ENCODE measurements around the gene CNTD1.
A peak's percentile ranks its signal among the peaks of the same experiment; 100 is the strongest.
"Not testable (repeated sequence)": the region's sequence is repeated elsewhere in the genome, so short reads cannot be mapped to it uniquely, and the experiment has no call there.

The CNTD1 gene

DNA sequence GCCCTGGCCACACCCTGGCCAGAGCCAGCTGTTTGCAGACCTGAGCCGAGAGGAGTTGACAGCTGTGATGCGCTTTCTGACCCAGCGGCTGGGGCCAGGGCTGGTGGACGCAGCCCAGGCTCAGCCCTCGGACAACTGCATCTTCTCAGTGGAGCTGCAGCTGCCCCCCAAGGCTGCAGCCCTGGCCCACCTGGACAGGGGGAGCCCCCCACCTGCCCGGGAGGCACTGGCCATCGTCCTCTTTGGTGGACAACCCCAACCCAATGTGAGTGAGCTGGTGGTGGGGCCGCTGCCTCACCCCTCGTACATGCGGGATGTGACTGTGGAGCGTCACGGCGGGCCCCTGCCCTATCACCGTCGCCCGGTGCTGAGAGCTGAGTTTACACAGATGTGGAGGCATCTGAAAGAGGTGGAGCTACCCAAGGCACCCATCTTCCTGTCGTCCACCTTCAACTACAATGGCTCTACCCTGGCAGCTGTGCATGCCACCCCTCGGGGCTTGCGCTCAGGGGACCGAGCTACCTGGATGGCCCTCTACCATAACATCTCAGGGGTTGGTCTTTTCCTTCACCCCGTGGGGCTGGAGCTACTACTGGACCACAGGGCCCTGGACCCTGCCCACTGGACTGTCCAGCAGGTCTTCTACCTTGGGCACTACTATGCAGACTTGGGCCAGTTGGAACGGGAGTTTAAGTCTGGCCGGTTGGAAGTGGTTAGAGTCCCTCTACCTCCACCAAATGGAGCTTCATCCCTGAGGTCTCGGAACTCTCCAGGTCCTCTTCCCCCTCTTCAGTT, 46.3 kb downstream of the CNTD1 start:
- no peak for DNase-seq (ENCODE audit: low read depth)

- DNase-seq (ENCODE audit: low read depth), result no peak
Measured at GRCh38 chr17:42845556-42845917, 46.9 kb downstream of the CNTD1 start.

- peak; percentile 34 for DNase-seq (ENCODE audit: low read depth)
Measured at GRCh38 chr17:42845918-42846593, 47.4 kb downstream of the CNTD1 start.

GRCh38 chr17:42846594-42847280, 48.1 kb downstream of the CNTD1 start:
- DNase-seq (ENCODE audit: low read depth), result peak; percentile 77

DNA sequence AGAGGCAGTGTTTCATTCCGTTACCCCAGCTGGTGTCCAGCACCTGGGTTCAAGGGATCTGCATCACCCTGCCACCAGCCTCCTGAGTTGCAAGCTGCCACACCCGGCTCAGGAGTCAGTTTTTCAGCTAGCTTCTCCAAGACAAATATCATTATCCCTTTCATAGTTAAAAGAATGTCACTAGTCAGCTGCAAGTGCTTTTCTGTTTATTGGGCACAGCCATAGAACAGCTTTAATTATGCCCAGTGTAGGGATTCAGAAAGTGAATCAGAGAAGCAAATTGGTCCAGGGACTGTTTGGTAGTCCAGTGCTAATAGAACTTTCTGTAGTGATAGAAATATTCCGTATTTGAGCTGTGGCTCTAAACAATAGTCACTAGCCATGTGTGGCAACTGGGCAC, 49.4 kb downstream of the CNTD1 start:
- no peak for DNase-seq (ENCODE audit: low read depth)

GRCh38 chr17:42849031-42849430, 50.4 kb downstream of the CNTD1 start:
- DNase-seq (ENCODE audit: low read depth), result no peak

- no peak for DNase-seq (ENCODE audit: low read depth)
Measured at GRCh38 chr17:42849451-42850181, 51.0 kb downstream of the CNTD1 start.

GRCh38 chr17:42850954-42851353, 52.3 kb downstream of the CNTD1 start, which contains the start of gene AOC3:
Gene AOC3, plus strand, starts transcription at chr17:42851199. Its CDS starts 145 bp downstream, at chr17:42851344.
- DNase-seq (ENCODE audit: low read depth), result no peak

- not testable (repeated sequence) for DNase-seq (ENCODE audit: low read depth)
Measured at GRCh38 chr17:42851371-42852240, 52.9 kb downstream of the CNTD1 start.

GRCh38 chr17:42852351-42852750, 53.7 kb downstream of the CNTD1 start:
- no peak for DNase-seq (ENCODE audit: low read depth)

DNA sequence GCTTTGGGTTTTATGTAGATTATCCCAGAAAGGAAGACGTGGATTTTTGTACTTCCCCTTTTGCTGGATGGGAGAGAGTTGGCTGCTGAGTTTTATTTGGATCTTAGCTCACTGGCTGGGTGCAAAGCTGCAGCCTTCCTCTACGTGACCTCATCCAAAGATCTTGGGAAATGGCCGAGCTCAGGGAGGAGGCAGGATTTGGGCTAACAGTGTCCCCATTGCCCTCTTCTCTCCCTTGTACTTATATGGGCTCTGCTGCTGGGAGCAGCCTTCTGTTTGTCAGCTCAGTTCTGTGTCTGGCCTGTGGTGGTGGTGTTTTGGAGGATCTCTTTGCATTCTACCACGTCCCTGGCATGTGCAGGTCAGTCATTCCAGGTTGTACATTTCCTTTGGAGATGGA, 54.3 kb downstream of the CNTD1 start:
- no peak for DNase-seq (ENCODE audit: low read depth)

DNA sequence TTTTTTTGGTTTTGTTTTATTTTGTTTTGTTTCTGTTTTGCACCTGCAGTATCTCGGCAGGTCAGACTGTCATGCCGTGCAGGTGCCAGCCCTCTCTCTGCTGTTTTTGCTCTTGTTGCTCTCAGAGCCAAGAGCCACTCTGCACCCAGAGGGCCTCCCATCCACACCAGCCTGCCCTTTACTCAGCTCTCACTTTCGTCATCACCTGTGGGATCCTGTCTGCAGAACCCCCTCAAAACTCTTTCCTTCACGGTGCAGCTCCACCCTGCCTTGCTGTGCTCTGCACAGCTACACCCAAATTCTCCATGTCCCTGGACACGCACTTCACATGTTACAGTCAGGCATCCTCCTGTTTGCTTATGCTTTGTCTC, 54.9 kb downstream of the CNTD1 start:
- DNase-seq (ENCODE audit: low read depth), result no peak

- no peak for DNase-seq (ENCODE audit: low read depth)
Measured at GRCh38 chr17:42853968-42854790, 55.5 kb downstream of the CNTD1 start.

GRCh38 chr17:42855048-42855596, 56.5 kb downstream of the CNTD1 start:
- DNase-seq (ENCODE audit: low read depth), result no peak

GRCh38 chr17:42856093-42856492, 57.4 kb downstream of the CNTD1 start:
- not testable (repeated sequence) for DNase-seq (ENCODE audit: low read depth)

DNA sequence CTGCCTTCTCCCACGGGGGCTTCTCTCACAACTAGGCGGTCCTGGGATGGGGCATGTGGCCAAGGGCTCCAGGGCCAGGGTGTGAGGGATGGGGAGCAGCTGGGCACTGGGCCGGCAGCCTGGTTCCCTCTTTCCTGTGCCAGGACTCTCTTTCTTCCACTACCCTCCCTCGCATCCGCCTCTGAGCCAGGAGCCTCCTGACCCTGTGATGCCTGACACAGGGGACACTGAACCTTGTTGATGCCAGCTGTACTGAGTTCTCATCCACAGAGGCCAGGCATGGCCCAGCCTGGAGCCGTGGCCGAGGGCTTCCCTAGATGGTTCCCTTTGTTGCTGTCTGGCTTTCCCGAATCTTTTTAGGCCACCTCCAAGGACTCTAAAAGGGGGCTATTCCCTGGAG, 57.9 kb downstream of the CNTD1 start:
- DNase-seq (ENCODE audit: low read depth), result not testable (repeated sequence)

GRCh38 chr17:42857389-42857788, 58.7 kb downstream of the CNTD1 start:
- DNase-seq (ENCODE audit: low read depth), result no peak

Data from fibroblast of gingiva (primary cell).